NCI-H128 (cell line): ENCODE measurements around the gene ADM2.
"Not testable (repeated sequence)": the region's sequence is repeated elsewhere in the genome, so short reads cannot be mapped to it uniquely, and the experiment has no call there.

Experiments
- DNase-seq: peaks from one replicate; lab custom pipeline; 2025; ENCODE audit not compliant: unreplicated experiment; lab: John Stamatoyannopoulos, UW

The ADM2 gene, protein sequence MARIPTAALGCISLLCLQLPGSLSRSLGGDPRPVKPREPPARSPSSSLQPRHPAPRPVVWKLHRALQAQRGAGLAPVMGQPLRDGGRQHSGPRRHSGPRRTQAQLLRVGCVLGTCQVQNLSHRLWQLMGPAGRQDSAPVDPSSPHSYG

GRCh38 chr22:50481440-50482106 is at the start of gene ADM2:
ADM2 (plus strand) TSS chr22:50481543; CDS start chr22:50481848, 305 bp downstream.
- DNase-seq: no peak

DNA sequence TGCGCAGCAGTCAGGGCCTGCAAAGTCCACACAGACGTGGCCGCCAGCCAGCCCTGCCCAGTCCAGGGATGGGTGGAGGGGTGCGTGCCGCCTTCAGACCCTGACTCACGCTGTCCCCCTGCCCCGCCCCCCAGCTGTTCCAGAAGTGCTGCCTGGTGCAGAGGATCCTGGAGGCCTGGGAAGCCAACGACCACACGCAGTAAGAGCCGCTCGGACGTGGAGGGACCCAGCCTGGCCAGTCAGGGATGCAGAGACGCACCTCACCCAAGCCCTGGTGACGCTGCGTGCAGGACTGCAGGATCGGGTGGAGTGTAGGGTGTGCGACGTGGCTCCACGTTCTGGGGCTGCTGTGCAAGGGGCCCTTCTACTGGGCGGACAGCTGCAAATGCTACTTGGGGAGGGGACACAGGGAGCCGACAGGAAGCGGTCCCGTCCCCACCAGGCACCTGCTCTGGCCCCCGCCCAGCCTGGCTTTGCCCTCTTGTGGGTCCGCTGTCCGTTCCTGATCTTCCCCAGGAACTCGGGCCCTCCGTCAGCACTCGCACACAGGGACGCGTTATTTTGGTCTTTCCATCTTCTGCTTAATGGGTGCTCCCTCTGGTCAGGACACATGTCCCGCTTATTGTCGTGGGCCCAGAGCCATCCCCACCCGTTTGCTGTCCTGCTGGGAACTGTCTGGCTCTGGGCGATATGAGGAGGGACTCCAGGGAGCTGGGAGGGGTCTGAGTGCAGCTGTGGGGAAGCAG is 49.0 kb upstream of the ADM2 start:
- DNase-seq: no peak

- DNase-seq: not testable (repeated sequence)
These were observed 48.3 kb upstream of the ADM2 start for GRCh38 chr22:50432877-50433510.

GRCh38 chr22:50434849-50435248 is 46.5 kb upstream of the ADM2 start:
- DNase-seq: no peak

DNA sequence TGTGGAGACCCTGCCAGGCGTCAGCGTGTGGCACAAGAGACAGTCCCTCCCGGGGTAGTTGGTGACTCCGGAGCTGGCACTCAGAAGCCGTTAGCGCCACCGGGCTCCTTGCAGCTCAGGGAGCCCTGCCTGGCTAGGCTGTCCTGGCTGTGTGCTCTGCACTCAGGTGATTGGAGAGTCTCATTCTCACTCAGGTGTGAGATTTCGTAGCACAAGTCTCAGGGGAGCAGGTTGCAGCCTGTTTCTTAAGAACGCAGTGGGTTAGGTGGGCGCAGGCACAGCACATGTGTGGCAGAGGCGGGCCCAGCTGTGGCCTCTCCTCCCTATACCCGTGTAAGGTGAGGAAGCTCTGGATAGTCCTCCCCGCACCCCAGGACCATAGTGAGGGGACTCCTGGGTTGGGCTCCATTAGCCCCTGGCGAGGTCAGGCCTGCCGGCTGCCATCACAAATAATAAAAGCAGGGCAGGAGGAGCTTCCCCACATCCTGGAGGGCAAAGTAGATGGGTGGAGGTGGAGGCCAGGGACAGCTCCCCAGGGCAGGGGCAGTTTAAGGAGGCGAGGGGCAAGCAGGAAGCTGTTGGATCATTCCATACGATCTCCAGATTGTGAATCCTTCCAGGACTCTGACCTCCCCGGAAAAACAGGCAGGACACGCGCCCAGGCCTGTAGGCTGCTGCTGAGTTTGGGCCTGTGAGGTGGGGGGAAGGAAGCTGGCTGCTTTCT is 45.9 kb upstream of the ADM2 start:
- no peak for DNase-seq

- DNase-seq: no peak
These were observed 45.1 kb upstream of the ADM2 start for GRCh38 chr22:50436015-50436830.

- no peak for DNase-seq
These were observed 44.5 kb upstream of the ADM2 start for GRCh38 chr22:50436841-50437341.

- DNase-seq: no peak
These were observed 43.6 kb upstream of the ADM2 start for GRCh38 chr22:50437511-50438304.

GRCh38 chr22:50438305-50439275 is 42.8 kb upstream of the ADM2 start:
- no peak for DNase-seq

DNA sequence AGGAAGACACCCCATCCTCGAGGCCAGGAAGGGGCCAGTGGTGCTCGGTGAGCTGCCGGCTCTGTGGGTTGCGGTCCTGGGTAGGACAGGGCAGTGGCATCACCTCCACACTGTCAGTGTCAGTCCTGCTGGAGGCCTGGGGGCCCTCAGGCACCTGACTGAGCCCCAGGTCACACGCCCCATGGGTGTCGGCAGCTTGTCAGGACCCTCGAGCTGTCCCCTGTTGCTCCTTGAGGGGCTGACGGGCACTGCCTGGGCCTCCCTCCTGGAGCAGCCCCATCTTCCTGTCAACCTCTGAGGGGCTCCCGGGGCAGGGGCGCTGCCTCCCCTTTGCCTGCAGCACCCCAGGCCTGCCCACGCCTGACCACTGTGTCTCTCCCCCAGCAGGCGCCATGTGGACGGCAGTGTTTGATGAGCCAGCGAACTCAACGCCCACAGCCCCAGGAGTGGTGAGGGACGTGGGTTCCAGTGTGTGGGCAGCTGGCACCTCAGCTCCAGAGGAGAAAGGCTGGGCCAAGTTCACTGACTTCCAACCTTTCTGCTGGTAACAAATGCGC is 42.0 kb upstream of the ADM2 start:
- DNase-seq: no peak

GRCh38 chr22:50439871-50440331 is 41.4 kb upstream of the ADM2 start:
- DNase-seq: no peak

- no peak for DNase-seq
These were observed 40.6 kb upstream of the ADM2 start for GRCh38 chr22:50440544-50441249.

- DNase-seq: no peak
These were observed 39.8 kb upstream of the ADM2 start for GRCh38 chr22:50441428-50441993.

GRCh38 chr22:50443197-50443596 is 38.1 kb upstream of the ADM2 start:
- no peak for DNase-seq

- DNase-seq: no peak
These were observed 37.3 kb upstream of the ADM2 start for GRCh38 chr22:50443801-50444625.

DNA sequence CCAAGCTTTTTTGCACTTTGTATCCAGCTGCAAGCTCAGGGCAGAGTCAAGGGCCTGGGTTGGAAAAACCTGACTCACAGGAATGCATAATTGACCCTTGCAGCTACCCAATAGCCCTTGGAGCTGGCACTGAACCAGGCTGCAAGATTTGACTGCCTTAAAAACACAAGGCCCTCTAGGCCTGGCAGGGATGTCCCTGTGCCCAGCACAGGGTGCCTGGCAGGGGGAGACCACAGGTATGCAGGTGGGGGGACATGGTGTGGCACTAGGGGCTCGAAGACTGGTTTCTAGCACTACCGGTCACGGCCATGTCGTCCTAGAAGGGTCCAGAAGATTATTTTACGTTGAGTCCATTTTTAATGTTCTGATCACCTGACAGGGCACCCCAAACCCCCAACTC is 36.7 kb upstream of the ADM2 start:
- no peak for DNase-seq
